ENCODE measurements around the gene CD8B. TPM values are rescaled to one million over a fixed set of nuclear protein-coding genes. Genes with fewer than 3 reads are reported as not detected.

The CD8B gene
- not detected in 2 replicates for total RNA-seq

DNA sequence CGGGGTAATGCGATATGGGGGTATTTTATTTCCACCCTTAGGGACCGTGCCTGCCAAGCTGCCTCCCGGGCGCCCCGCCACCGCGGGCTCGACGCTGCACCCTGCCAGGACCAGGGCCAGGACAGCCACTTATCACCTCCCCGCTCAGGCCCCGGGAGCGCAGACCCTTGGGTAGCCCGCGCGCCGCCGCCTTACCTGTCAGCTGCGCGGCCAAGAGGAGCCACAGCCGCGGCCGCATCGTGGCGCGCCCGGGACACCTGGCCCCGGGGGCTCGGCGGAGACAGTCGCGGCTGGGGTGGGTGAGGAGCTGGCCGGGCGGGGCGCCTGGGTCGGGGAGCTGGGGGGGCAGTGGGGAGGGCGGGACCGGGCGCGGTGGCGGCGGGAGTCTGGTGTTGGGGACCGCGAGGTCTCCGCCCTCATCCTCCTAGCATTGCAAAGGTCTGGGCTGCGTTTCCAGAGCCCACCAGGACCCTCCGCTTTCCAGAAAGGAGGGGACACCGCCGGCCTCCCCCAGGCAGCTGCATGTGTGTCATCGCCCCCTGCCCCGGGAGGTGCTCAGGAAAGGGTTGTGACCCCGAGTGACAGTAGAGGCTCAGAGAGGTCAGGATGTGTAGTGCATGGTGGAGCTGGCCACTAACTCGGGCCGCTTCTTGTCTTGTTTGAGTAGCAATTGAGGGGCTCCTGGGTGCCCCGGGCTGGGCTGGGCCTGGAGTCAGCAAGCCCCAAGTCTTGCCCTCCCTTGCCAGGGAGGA, at the start of gene CD8B:
Gene CD8B, minus strand, starts transcription at position 259 of the 752 bp plus-strand sequence. Its CDS starts 21 bp downstream, at position 238.

GRCh38 chr2:86790676-86791572, 70.8 kb downstream of the CD8B start, which contains the start of gene CD8A:
Gene CD8A, minus strand, starts transcription at chr2:86790913. Its CDS starts 88 bp downstream, at chr2:86790825.

Other genes with a start within 250 kb of the CD8B start
- gene RNF103, start 238.0 kb downstream of the CD8B start, total RNA-seq: 9.8 TPM in 2 replicates
- 7.1 and 8.1 TPM in 2 replicates for gene RMND5A, start 141.6 kb downstream of the CD8B start, total RNA-seq
- not detected in 2 replicates for gene CD8A, start 71.0 kb downstream of the CD8B start, total RNA-seq
- under 0.01 TPM in 1 of 2 replicates, not detected in the other for gene RGPD1, start 80.2 kb upstream of the CD8B start, total RNA-seq
- not detected in 2 replicates for gene PLGLB1, start 160.0 kb upstream of the CD8B start, total RNA-seq